GM19193 (cell line): ENCODE data around the gene ACKR4.

Source experiments
- POLR2A ChIP-seq: IDR thresholded peaks from 4 replicates; pipeline ENCODE4 v1.6.1; 2011; ENCODE audit not compliant: insufficient read depth, insufficient read length; ENCODE audit errors: extremely low read depth

The ACKR4 gene

DNA sequence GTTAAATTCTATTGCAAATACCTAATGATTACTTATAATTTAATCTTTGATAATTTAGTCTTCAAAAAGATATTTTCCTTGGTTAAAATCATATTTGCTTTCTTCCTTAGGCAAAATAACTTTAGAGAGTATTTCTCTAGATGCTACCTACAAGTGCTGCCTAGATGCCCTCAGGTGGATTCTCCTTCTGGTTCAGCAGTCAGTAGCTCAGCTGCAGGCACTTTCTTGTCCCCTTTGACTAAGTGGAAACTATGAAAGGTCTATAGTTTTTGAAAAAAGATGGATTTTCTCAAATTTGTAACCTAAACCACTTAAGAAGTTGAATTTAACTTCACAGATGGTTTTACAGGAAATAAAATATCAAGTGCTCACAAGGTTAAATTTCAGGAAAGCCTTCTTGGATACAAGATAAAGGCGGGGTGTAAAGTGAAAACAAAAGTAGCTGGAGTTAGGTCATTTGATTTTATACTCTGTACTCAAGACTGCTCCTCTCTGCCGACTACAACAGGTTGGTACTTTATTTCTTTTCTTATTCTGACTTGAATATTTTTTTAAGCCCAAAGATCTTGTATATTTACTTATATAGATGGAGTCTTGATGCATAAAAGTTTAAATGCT lies at the start of gene ACKR4:
TSS of gene ACKR4 (plus strand) at position 455 of the 618 bp plus-strand sequence. CDS start 3,128 bp downstream, outside the sequence.
- TF ChIP-seq POLR2A = no peak

DNA sequence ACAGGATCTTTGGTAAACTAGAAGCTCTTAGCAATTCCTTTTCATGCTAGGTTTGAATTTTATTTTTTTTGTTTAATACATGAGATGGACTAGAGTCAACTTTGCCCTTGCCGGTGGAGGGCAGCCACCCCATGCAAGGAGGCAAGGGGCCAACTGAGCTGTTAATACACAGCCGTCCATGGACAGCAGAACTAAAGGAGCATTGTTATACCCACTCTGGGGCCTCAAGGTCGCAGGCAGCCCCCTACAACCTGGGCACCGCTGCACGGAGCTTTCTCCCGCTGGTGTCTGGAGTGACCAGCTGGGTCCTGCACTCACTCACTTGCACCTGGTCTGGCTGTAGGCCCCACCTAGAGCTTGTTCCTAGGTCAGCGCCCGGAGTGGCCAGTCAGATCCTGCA lies 47.9 kb upstream of the ACKR4 start:
- no peak for TF ChIP-seq POLR2A

DNA sequence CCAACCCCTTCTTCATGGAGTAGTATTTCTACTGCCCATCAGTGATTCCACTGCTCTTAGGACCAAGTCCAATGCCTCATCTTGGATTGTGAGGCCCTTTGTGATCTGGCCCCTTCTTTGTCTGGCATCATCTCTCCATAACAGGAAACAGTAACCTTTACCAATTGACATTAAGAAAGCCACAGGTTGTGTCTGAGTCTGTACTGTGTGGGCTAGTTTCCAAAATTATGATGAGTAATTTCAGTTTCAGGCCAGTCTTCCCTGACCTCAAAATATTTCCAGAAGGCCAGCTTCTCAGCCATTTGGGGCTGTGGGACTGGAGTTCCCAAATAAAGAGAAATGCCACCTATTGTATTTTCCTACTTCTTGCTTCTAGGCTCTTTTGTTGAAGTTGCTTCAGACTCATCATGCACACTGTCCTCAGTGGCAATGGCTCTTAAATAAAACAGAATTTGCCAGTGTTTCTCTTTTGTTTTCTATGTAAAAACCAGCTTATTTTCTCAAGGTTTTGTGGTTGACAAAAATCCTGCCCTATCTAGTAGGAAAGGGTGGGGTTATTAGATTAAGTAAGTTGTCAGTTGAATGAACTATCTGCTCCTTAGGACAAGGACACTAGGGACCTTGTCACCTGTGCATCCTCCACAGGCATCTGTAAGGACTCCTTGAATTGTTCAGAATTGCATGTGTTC lies 47.0 kb upstream of the ACKR4 start:
- no peak for TF ChIP-seq POLR2A

DNA sequence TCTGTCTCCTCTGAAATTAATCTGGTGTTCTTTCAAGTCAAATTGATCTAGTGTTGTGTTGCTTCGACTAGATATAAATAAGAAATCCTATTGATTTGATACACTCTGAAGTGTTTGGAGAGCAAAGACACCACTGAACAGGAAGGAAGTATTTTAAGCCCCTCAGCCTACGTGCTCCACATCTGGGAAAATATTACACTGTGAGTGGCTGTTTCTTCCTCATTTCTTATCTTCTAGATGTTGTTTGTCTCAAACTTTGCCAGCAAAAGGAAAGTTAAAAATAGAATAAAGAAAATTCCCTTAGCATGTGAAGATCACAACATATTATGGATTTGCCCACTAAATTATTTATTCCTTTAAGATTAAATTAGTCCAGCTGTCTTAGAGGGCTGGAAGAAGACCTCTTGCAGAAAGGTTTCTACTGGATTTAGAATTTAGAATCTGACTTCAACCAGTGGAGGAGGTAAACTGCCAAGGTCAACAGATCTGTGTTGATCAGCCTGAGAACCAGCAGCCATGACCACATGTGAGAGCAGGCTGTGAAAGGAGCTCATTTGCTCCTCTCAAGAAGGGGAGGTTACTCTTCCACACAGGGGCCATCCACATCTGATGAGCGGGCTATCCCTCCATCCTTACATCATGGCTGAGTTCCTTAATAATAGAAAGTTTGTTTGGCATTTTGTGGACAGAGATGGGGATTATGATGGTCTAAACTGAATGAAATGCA lies 46.3 kb upstream of the ACKR4 start:
- TF ChIP-seq POLR2A = no peak

DNA sequence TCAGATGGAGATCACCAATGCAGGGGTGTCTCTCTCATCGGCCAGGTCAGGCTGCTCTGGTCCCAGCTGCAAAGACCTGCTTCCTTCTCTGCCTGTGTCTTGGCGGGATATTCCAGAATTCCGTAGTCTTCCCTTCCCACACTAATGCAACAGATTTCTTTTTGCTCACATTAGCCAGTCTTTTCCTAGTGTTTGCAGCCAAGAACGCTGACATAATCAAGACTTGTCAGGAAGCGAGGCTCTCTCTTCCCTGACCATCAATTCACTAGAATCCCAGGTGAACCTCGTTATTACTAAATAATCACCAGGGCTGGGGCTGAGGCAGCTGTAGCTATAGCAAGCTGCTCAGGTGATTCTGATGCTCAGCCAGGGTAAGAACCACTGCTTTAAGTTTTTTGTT lies 43.2 kb upstream of the ACKR4 start:
- TF ChIP-seq POLR2A = no peak

DNA sequence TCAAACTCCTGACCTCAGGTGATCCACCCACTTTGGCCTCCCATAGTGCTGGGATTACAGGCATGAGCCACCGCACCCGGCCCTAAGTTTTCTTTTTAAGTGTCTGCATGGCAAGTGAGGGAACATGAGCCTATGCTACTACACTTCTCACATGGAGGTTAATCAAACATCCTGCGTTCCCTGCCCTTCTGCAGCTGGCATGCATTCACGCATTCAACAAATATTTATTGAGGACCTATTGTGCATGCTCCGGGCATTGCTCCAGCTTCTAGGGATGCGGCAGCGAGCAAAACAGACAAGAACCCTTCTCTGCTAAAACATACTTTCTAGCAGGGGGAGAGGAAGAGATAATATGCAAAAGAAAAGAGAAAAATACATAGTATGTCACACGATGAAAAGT lies 42.6 kb upstream of the ACKR4 start:
- no peak for TF ChIP-seq POLR2A

DNA sequence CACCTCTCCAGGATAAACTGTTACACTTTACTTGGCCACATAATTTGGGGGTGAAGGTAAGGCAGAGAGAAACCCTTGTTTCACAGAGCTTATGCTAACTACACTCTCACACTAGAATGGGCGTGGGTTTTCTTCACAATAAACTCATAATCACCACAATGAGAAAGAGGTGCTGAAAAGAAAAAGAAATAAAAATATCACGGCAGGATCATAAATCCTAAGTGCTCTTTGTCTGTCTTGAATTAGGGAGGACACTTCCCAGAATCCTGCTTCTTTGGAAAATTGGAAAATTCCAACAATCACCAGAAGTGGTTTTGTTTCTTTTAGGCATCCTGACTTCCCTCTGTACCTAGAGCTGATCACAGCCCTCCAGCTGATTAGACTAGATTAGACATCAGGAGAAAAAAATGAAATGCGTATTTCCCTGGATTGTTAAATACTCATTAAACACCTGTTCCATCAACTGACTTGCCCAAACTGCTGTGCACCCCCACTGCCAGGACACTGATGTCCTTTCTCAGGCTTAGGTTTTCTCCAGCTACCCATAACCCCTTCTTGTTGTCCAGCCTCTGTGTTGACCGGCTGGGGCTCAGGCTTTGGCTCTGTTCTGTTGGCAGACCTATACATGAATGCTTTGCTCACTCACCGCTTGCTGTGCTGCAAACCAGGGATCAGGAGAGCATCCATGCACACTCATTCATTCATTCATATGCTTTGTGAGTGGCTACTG lies 41.6 kb upstream of the ACKR4 start:
- no peak for TF ChIP-seq POLR2A

DNA sequence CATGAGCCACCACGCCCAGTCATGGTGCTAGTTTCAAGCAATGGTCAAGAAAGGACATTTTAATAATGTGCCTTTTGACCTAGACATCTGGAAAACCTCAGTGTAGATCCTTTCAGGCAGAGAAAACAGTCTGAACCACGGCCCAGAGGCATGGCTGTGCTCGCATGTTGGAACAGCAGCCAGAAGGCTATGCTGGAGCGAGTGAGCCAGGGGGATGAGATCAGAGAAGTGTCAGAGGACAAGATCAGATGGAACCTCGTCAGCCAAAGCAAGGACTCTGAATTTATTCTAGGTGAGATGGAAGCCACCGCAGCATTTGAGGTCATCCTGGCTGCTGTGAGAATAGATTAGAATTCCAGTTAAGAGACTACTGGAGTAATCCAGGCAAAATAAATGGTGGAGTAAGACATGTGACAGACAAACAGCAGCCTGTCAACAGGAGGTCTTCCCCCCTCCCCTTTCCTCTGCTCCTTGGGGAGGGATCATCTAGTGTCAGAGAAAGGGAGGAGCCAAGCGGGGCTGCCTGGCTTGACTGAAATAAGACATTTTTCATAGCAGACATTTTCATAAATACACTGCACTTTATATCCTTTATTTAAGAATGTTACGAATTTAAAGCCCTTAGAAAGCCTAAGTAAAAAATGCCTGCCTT lies 40.4 kb upstream of the ACKR4 start:
- no peak for TF ChIP-seq POLR2A

DNA sequence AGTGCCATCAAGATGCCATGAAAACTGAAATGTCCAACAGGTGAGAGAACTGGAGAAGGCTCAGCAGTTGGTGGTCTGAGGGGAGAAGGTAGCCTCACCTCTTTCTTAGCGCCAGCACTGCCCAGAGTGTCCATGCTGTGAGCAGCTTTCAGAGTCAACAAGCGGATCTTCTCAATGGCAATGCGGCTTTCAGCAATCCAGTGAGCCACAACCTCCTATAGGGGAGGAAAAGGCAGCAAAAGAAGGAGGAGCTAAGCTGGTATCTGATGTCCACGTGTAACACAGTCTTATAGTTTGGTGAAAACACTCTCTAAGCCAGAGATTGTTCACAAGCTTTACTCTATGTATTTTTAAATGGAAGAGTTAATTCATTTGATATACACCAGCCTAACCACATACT lies 36.1 kb upstream of the ACKR4 start:
- no peak for TF ChIP-seq POLR2A

DNA sequence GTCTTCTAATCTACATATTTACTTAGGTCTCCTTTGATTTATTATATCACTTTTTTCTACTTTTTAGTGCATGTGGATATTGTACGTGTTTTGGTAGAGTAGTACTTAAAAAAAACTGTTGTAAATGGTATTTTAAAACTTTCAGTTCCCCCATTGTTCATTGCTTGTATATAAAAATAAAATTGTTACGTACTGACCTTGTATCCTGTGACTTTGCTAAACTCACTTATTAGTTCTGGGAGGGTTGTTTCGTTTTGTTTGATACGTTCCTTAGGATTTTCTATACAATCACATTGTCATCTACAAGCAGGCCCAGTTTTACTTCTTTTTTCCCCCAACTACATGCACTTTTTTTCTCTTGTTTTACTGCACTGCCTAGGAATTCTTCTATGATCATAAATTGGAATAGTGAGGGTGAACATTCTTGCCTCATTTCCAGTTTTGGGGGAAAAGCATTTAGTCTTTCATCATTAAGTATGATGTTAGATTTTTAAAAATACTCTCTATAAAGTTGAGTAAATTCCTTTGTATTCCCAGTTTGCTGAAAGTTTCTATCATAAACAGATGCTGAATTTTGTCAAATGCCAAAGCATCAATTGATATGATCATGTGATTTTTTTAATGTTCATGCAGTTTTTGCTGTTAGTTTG lies 33.5 kb upstream of the ACKR4 start:
- TF ChIP-seq POLR2A = no peak

DNA sequence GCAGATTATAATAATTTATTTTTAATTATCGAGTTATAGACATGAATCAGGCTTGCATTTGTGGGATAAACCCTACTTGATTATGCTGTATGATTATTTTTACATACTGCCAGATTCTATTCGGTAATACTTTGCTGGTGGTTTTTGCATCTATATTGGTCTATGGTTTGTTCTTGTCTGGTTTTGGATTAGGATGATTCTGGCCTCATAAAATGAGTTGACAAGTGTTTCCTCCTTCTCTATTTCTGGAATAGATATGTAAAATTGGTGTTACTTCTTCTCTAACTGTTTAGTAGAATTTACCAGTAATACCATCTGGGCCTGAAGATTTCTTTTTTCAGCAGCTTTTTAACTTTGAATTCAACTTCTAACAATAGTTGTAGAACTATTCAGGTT lies 33.0 kb upstream of the ACKR4 start:
- no peak for TF ChIP-seq POLR2A

DNA sequence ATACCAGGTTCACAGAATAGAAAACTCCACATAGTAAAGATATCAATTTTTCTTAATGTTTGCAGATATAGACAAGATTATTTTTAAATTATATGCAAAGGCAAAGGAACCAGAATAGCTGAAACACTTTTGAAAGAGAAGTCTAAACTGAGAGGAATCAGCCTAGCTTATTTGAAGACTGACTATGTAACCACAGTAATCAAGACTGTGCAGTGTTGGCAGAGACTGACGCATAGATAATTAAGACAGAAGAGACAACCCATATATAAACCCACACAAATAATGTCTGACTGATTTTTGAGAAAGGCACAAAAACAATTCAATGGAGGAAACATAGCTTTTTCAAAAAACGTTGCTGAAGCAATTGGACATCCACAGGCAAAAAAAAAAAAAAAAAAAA lies 28.6 kb upstream of the ACKR4 start:
- TF ChIP-seq POLR2A = no peak

DNA sequence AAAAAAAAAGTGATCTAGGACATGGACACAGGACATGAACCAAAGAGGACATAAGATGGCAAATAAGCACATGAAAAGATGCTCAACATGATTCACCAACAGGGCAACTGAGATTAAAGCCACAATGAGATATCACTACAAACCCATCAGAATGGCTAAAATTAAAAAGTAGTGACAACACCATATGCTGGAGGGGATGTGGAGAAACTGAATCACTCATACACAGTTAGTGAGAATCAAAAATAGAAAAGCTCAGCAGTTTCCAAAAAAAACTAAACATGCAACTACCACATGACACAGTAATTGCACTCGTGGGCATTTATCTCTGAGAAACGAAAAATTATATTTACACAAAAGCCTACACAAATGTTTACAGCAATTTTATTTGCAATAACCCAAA lies 27.9 kb upstream of the ACKR4 start:
- TF ChIP-seq POLR2A = no peak

DNA sequence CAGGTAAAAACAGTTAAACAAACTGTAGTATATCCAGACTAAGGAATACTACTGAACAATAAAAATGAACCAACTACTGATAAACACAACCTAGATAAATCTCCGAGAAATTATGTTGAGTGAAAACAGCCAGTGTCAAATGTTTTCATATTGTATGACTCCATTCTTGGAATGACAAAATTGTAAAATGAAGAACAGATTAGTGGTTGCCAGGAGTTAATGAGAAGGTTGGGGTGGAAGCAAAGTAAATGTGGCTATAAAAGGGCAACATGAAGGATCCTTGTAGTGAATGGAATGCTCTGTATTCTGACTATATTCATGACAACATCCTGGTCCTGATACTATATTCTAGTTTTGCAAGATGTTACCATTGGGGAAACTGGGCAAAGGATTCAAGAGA lies 27.5 kb upstream of the ACKR4 start:
- TF ChIP-seq POLR2A = no peak
